OCI-LY3 (cell line): ENCODE results near the gene RLN3.
A peak's percentile ranks its signal among the peaks of the same experiment; 100 is the strongest.

ENCODE experiments used
- H2AFZ ChIP-seq: fragments of 200-600, 300-600 bp; shearing (Covaris generic); 2 replicates; pipeline ENCODE4 v1.6.0; 2014; ENCODE audit warnings: antibody characterized with exemption, low read depth, low read length
- H3K27ac ChIP-seq: fragments of 200-600, 300-600 bp; sonication (generic); 2 replicates; pipeline ENCODE4 v1.5.1; 2014; ENCODE audit warnings: mild to moderate bottlenecking, low read length, moderate library complexity, mixed read lengths
- H3K27me3 ChIP-seq: fragments of 200-600, 300-600 bp; sonication (generic); 2 replicates; pipeline ENCODE4 v1.6.1; 2014; ENCODE audit warnings: low read depth, low read length, mixed read lengths
- H3K36me3 ChIP-seq: fragments of 200-600, 300-600 bp; sonication (generic); replicated peaks from 2 replicates; pipeline ENCODE3; 2014; ENCODE audit warnings: low read depth, low read length, mixed read lengths
- H3K4me1 ChIP-seq: fragments of 300-600, 200-600 bp; sonication (generic); 2 replicates; pipeline ENCODE4 v1.6.1; 2014; ENCODE audit warnings: low read length, mixed read lengths
- H3K4me2 ChIP-seq: fragments of 200-600, 300-600 bp; sonication (generic); 2 replicates; pipeline ENCODE4 v1.6.1; 2014; ENCODE audit warnings: low read length, mixed read lengths
- H3K4me3 ChIP-seq: fragments of 300-600, 200-600 bp; sonication (generic); 2 replicates; pipeline ENCODE4 v1.5.1; 2014; ENCODE audit warnings: antibody characterized with exemption, mild to moderate bottlenecking, low read length, moderate library complexity
- H3K79me2 ChIP-seq: fragments of 300-600, 200-600 bp; shearing (Covaris generic); 2 replicates; pipeline ENCODE4 v1.6.1; 2014; ENCODE audit warnings: mild to moderate bottlenecking, low read length, mixed read lengths
- H3K9ac ChIP-seq: fragments of 300-600, 200-600 bp; shearing (Covaris generic); 2 replicates; pipeline ENCODE4 v1.6.0; 2014; ENCODE audit warnings: mild to moderate bottlenecking, low read length, moderate library complexity
- H3K9me3 ChIP-seq: fragments of 200-600, 300-600 bp; shearing (Covaris generic); 2 replicates; pipeline ENCODE4 v1.6.1; 2014; ENCODE audit warnings: low read length, mixed read lengths; ENCODE audit not compliant: insufficient read depth
- H4K20me1 ChIP-seq: fragments of 200-600, 300-600 bp; sonication (generic); 2 replicates; pipeline ENCODE4 v1.6.1; 2016; ENCODE audit warnings: low read length, mixed read lengths; ENCODE audit not compliant: insufficient read depth
- EZH2phosphoT487 ChIP-seq: fragments of 200-600 bp; shearing (Covaris generic); IDR thresholded peaks from 2 replicates; pipeline ENCODE4 v1.6.1; 2018; ENCODE audit warnings: antibody characterized with exemption, mixed run types, low read depth
- TF ChIP-seq, protein P1 (sequence below): fragments of 200-600, 300-600 bp; sonication (generic); IDR thresholded peaks from 2 replicates; pipeline ENCODE4 v1.5.1; 2014; ENCODE audit warnings: antibody characterized with exemption, low read length, low read depth

The RLN3 gene

DNA sequence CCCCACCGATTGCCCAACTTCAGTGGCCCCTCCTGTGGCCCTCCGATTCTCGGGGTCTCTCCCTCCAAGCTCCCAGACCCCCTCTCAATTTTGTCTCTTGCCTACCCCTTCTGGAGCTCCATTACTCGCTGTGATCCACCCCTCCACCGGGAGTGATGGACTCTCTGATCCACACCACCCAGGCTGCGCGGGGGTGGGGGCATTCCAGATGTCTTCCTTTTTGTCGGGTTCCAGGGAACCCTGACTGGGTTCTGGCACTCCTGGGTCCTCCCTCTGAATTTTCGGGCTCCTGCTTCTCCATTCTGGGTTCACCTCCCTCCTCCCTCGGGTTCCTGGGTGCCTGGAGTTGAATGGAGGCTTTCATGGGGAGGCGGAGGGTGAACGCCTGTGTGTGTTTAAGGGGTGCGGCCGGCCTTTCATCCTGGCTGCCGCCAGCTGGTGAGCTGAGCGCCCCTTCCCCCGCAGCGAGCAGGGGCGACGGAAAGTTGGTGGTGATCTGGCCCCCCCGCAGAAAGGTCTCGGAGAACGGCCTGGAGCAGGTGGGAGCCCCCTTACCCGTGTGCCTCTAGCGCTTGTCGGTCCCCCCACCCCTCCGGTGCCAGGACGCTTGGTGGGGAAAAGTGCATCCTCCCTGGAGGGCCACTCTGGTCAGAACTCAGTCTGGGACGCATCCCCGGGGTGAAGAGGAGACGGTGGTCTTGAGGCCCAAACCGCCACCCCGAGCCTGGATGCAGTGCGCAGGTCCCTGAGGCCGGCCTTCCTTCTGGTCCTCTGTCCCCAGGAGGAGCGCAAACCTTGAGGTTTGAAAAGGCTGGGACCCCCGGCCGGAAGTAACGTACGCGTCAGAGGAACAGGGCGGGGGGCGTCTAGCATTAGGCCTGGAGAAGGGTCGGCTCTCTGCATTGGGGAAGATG is 46.2 kb downstream of the RLN3 start:
- Histone ChIP-seq H3K4me2 (peak overlapping the region; percentile 91), H3K36me3 (no peaks in the 10 kb centered on the region), H4K20me1 (no peaks in the 10 kb centered on the region), H3K4me3 (peak overlapping the region; percentile 81), H2AFZ (peak overlapping the region; percentile 33), H3K27me3 (no peaks in the 10 kb centered on the region), H3K9me3 (no peaks in the 10 kb centered on the region), H3K4me1 (peaks cover 17% of the 10 kb centered on the region), H3K27ac (no peak overlapping the region), H3K9ac (peak overlapping the region; percentile 60), H3K79me2 (no peaks in the 10 kb centered on the region)
- TF ChIP-seq, protein P1, sequence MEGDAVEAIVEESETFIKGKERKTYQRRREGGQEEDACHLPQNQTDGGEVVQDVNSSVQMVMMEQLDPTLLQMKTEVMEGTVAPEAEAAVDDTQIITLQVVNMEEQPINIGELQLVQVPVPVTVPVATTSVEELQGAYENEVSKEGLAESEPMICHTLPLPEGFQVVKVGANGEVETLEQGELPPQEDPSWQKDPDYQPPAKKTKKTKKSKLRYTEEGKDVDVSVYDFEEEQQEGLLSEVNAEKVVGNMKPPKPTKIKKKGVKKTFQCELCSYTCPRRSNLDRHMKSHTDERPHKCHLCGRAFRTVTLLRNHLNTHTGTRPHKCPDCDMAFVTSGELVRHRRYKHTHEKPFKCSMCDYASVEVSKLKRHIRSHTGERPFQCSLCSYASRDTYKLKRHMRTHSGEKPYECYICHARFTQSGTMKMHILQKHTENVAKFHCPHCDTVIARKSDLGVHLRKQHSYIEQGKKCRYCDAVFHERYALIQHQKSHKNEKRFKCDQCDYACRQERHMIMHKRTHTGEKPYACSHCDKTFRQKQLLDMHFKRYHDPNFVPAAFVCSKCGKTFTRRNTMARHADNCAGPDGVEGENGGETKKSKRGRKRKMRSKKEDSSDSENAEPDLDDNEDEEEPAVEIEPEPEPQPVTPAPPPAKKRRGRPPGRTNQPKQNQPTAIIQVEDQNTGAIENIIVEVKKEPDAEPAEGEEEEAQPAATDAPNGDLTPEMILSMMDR: peak; percentile 3; the same call in 1 of the 2 replicates
- TF ChIP-seq EZH2phosphoT487: no peak

DNA sequence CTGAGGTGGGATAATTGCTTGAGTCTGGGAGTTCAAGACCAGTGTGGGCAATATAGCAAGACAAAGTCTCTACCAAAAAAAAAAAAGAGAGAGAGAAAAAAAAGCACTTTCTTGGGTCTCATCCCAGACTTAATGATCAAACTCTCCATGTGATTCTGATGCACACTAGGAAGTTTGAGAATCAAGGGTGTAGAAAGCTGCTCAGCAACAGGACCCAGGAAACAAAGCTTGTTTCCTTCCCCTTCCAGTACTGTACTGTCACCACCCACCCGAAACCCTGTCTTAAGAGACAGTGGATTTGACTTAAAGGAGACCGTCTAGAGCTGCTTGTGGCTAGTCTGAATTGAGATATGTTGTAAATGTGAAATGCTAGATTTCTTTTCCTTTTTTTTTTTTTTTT is 50.5 kb downstream of the RLN3 start:
- no peaks in the 10 kb centered on the region for H3K36me3 ChIP-seq
- H4K20me1 ChIP-seq: no peaks in the 10 kb centered on the region
- no peak overlapping the region for H3K4me3 ChIP-seq
- no peak overlapping the region for H3K27ac ChIP-seq
- H2AFZ ChIP-seq: no peak overlapping the region
- TF ChIP-seq, protein P1: no peak
- TF ChIP-seq EZH2phosphoT487: no peak
- no peaks in the 10 kb centered on the region for H3K79me2 ChIP-seq
- no peaks in the 10 kb centered on the region for H3K9me3 ChIP-seq
- H3K4me1 ChIP-seq: peaks cover 26% of the 10 kb centered on the region
- no peak overlapping the region for H3K4me2 ChIP-seq
- no peaks in the 10 kb centered on the region for H3K27me3 ChIP-seq
- H3K9ac ChIP-seq: no peak overlapping the region
